ENCODE data around the gene F8.

DNA sequence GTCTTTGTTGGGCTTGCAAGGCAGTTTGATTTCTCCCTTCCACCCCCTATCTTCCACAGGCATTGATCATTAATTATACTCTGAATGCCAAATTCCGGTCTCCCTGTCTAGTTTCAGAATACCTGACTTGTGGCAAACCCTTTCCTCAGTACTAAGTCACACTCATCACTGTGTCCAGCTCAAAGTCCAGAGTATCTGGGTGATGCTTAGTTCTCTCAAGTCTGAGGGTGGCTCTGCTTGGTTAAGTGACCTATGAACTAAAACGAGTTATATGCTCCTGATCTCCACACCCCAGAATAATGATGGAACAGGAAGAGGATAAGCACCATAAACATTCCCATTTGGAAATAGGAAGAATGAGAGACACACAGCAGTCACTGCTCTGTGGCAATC lies 194.5 kb downstream of the F8 start:
- TF ChIP-seq, protein P1, sequence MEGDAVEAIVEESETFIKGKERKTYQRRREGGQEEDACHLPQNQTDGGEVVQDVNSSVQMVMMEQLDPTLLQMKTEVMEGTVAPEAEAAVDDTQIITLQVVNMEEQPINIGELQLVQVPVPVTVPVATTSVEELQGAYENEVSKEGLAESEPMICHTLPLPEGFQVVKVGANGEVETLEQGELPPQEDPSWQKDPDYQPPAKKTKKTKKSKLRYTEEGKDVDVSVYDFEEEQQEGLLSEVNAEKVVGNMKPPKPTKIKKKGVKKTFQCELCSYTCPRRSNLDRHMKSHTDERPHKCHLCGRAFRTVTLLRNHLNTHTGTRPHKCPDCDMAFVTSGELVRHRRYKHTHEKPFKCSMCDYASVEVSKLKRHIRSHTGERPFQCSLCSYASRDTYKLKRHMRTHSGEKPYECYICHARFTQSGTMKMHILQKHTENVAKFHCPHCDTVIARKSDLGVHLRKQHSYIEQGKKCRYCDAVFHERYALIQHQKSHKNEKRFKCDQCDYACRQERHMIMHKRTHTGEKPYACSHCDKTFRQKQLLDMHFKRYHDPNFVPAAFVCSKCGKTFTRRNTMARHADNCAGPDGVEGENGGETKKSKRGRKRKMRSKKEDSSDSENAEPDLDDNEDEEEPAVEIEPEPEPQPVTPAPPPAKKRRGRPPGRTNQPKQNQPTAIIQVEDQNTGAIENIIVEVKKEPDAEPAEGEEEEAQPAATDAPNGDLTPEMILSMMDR (IDR thresholded peaks at IDR 0.05) = no peak
- TF ChIP-seq POLR2A (IDR thresholded peaks at IDR 0.05) = no peak
